BE2C (cell line): ENCODE data around the gene C8G. TPM values are rescaled to one million over a fixed set of nuclear protein-coding genes. Genes with fewer than 3 reads are reported as not detected.
A peak's percentile ranks its signal among the peaks of the same experiment; 100 is the strongest.

Source experiments
- DNase-seq: peaks from one replicate; pipeline ENCODE4 v3.0.0-alpha.2; 2020
- H3K27me3 ChIP-seq: fragments of 250-450 bp; sonication (Bioruptor Pico); 2 replicates; pipeline ENCODE4 v1.5.1; 2020; ENCODE audit warnings: mild to moderate bottlenecking
- H3K36me3 ChIP-seq: fragments of 250-450 bp; sonication (Bioruptor Pico); 2 replicates; pipeline ENCODE4 v1.5.1; 2020; ENCODE audit warnings: mild to moderate bottlenecking
- H3K4me1 ChIP-seq: fragments of 250-450 bp; sonication (Bioruptor Pico); 2 replicates; pipeline ENCODE4 v1.5.1; 2020
- H3K4me3 ChIP-seq: 2 replicates; pipeline ENCODE4 v1.5.1; 2011; ENCODE audit warnings: low read depth, low read length
- H3K9me3 ChIP-seq: fragments of 250-450 bp; sonication (Bioruptor Pico); 2 replicates; pipeline ENCODE4 v1.5.1; 2020
- CTCF ChIP-seq: IDR thresholded peaks from 2 replicates; pipeline ENCODE4 v1.5.1; 2012; ENCODE audit warnings: mild to moderate bottlenecking, low read depth, low read length
- polyA plus RNA-seq: library from polyadenylated mRNA; unstranded; fragments of >200 nt; gene quantifications from one replicate; pipeline ENCODE4 v1.2.1, GENCODE V29; 2012; ENCODE audit warnings: low read depth, missing spikeins; ENCODE audit not compliant: insufficient read length, insufficient read depth

C8G gene
- polyA plus RNA-seq = 11.2 TPM

DNA sequence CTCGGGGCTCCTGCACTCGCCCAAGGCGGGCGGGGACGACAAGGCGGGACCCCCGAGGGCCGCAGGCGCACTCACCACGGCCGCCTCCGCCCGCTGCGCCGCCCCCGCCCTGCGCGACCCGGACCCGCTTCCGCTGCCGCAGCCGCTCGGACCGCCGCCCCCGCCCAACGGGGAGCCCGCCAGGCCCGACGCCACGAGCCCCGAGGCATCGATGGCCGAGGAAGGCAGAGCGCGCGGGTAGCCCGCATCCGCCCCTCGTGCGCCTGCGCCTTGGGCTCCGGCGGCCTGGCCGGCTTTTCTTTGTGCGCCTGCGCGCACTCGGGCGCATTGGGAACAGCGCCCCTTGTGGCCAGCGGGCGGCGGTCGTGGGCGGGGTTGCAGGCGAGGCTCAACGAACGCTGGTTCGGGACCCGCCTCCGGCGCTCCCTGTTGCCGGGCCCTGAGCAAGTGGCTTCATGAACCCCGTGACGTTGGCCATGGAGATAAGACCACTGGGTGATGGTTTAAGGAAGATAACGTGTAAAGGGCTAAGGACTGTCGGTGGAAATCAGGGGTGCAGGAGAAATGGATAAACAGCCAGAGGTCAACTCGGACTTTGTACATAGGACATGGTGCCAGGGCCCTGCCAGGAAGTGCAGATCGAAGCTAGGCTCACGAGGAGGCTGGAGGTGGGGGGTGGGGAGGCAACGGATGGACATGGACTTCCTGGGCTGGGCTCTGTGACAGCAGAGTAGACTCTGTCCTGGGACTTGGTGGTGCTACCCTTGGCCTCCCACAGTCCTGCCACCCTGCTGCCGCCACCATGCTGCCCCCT, at the start of gene C8G, which contains the start of gene FBXW5:
C8G (plus strand) TSS at position 725 of the 814 bp plus-strand sequence; CDS start at position 803, 78 bp downstream.
FBXW5 (minus strand) TSS at position 220 of the 814 bp plus-strand sequence. CDS start 655 bp downstream, outside the sequence.
- H3K36me3 ChIP-seq = peaks cover 31% of the 10 kb centered on the region
- H3K4me1 ChIP-seq = no peaks in the 10 kb centered on the region
- peak; percentile 84 for TF ChIP-seq CTCF
- DNase-seq = peak; percentile 98
- peak within 1 kb of the TSS; percentile 79 for H3K4me3 ChIP-seq
- no peaks in the 10 kb centered on the region for H3K9me3 ChIP-seq
- H3K27me3 ChIP-seq = no peaks in the 10 kb centered on the region

GRCh38 chr9:136896027-136896426, 49.0 kb upstream of the C8G start:
- TF ChIP-seq CTCF = no peak
- Histone ChIP-seq H3K27me3 (no peaks in the 10 kb centered on the region), H3K4me1 (no peaks in the 10 kb centered on the region), H3K36me3 (peaks cover 45% of the 10 kb centered on the region), H3K9me3 (no peaks in the 10 kb centered on the region), H3K4me3 (no peak overlapping the region)
- DNase-seq = no peak

- no peaks in the 10 kb centered on the region for H3K27me3 ChIP-seq
- TF ChIP-seq CTCF = no peak
- no peak overlapping the region for H3K4me3 ChIP-seq
- DNase-seq = no peak
- peaks cover 54% of the 10 kb centered on the region for H3K36me3 ChIP-seq
- H3K9me3 ChIP-seq = no peaks in the 10 kb centered on the region
- H3K4me1 ChIP-seq = peaks cover 13% of the 10 kb centered on the region
Measured at GRCh38 chr9:136898483-136899100, 46.5 kb upstream of the C8G start.

- peaks cover 58% of the 10 kb centered on the region for H3K36me3 ChIP-seq
- H3K27me3 ChIP-seq = no peaks in the 10 kb centered on the region
- H3K4me3 ChIP-seq = no peak overlapping the region
Measured at GRCh38 chr9:136899196-136899595, 45.8 kb upstream of the C8G start.

GRCh38 chr9:136900556-136900955, 44.5 kb upstream of the C8G start:
- Histone ChIP-seq H3K4me3 (no peak overlapping the region), H3K9me3 (no peaks in the 10 kb centered on the region), H3K36me3 (peaks cover 65% of the 10 kb centered on the region), H3K27me3 (no peaks in the 10 kb centered on the region), H3K4me1 (peaks cover 13% of the 10 kb centered on the region)
- no peak for DNase-seq
- TF ChIP-seq CTCF = no peak

More at GRCh38 chr9:136899196-136899595, 45.8 kb upstream of the C8G start:
- TF ChIP-seq CTCF = no peak
- H3K9me3 ChIP-seq = no peaks in the 10 kb centered on the region
- peaks cover 13% of the 10 kb centered on the region for H3K4me1 ChIP-seq
- no peak for DNase-seq
